A549 treated with DMSO at 1 μM for 4 hours (cell line): ENCODE results near the gene VWA5B1. TPM values are rescaled to one million over a fixed set of nuclear protein-coding genes. Genes with fewer than 3 reads are reported as not detected.

ENCODE experiments used
- total RNA-seq: library from RNA; stranded (reverse); fragments of 200-300 nt; extraction: Qiagen RNA extraction; gene quantifications from 5 replicates; pipeline ENCODE4 v1.2.3, GENCODE V29; 2022; ENCODE audit warnings: low read depth

Gene VWA5B1
- total RNA-seq: not detected in 5 replicates

GRCh38 chr1:20290624-20291597 lies at the start of gene VWA5B1:
Gene VWA5B1, plus strand, starts transcription at chr1:20290875. Its CDS starts 19,727 bp downstream, at chr1:20310602.

Other genes starting within 250 kb of the VWA5B1 start
- gene PLA2G5, start 220.7 kb upstream of the VWA5B1 start, total RNA-seq: not detected in 5 replicates
- not detected in 5 replicates for gene PLA2G2D, start 171.3 kb upstream of the VWA5B1 start, total RNA-seq
- not detected in 5 replicates for gene PLA2G2F, start 151.6 kb upstream of the VWA5B1 start, total RNA-seq
- 0.01 TPM in 1 of 5 replicates, not detected in the others for gene UBXN10, start 104.8 kb upstream of the VWA5B1 start, total RNA-seq
- gene PLA2G2C, start 104.4 kb upstream of the VWA5B1 start, total RNA-seq: not detected in 5 replicates
- 33.9 to 47.9 TPM (median 40.8 TPM) in 5 replicates for gene CAMK2N1, start 195.3 kb downstream of the VWA5B1 start, total RNA-seq
- 38.6 to 42.7 TPM (median 41.0 TPM) in 5 replicates for gene MUL1, start 217.3 kb downstream of the VWA5B1 start, total RNA-seq